HepG2 (cell line): ENCODE results near the gene SERPINA9. TPM values are rescaled to one million over a fixed set of nuclear protein-coding genes. Genes with fewer than 3 reads are reported as not detected.
A peak's percentile ranks its signal among the peaks of the same experiment; 100 is the strongest.

ENCODE experiments used
- ATF7 ChIP-seq, 2 experiments: fragments of 450-650 bp in 1 of 2; sonication (generic) in 1 of 2; formaldehyde crosslinking in 1 of 2; IDR thresholded peaks; 2 replicates each; pipeline versions ENCODE4 v1.4.0 to v1.6.1; 2016 to 2020; ENCODE audit warnings: antibody characterized with exemption in 1 of 2, mild to moderate bottlenecking in 1 of 2, missing genetic modification reagents in 1 of 2
- CBFB ChIP-seq: sonication (generic); formaldehyde crosslinking; IDR thresholded peaks from 2 replicates; pipeline ENCODE4 v1.4.0; 2020; ENCODE audit warnings: missing genetic modification reagents
- FOXO4 ChIP-seq: sonication (generic); formaldehyde crosslinking; conservative IDR thresholded peaks from 2 replicates; pipeline ENCODE4 v1.8.1; 2023; ENCODE audit warnings: missing genetic modification reagents
- GMEB1 ChIP-seq: sonication (generic); formaldehyde crosslinking; IDR thresholded peaks from 2 replicates; pipeline ENCODE4 v1.5.1; 2020; ENCODE audit warnings: missing genetic modification reagents, mild to moderate bottlenecking, borderline replicate concordance
- HCFC1 ChIP-seq: fragments of 150-350 bp; IDR thresholded peaks from 2 replicates; pipeline ENCODE4 v1.6.1; 2014; ENCODE audit warnings: low read depth, low read length
- HNF1A ChIP-seq, 2 experiments: sonication (generic) in 1 of 2; formaldehyde crosslinking in 1 of 2; IDR thresholded peaks; 2 replicates each; pipeline versions ENCODE4 v1.4.0 to v1.6.1; 2016 to 2020; ENCODE audit warnings: borderline replicate concordance in 1 of 2, low read depth in 1 of 2, mild to moderate bottlenecking in 1 of 2, missing genetic modification reagents in 1 of 2
- IRF2 ChIP-seq: IDR thresholded peaks from 2 replicates; pipeline ENCODE4 v1.6.1; 2018; ENCODE audit warnings: missing genetic modification reagents, missing compliant biosample characterization
- JUNB ChIP-seq: sonication (generic); formaldehyde crosslinking; IDR thresholded peaks from 2 replicates; pipeline ENCODE4 v1.8.0; 2022; ENCODE audit warnings: missing genetic modification reagents, mild to moderate bottlenecking, borderline replicate concordance
- MED13 ChIP-seq: sonication (generic); formaldehyde crosslinking; IDR thresholded peaks from 2 replicates; pipeline ENCODE4 v1.5.0; 2020; ENCODE audit warnings: missing genetic modification reagents
- SOX5 ChIP-seq: IDR thresholded peaks from 2 replicates; pipeline ENCODE4 v1.6.1; 2016; ENCODE audit warnings: borderline replicate concordance
- ZBTB7A ChIP-seq: sonication (generic); formaldehyde crosslinking; IDR thresholded peaks from 2 replicates; pipeline ENCODE4 v1.8.0; 2022; ENCODE audit warnings: mild to moderate bottlenecking, missing genetic modification reagents
- ZNF280B ChIP-seq: sonication (generic); formaldehyde crosslinking; IDR thresholded peaks from 2 replicates; pipeline ENCODE4 v1.5.0; 2020; ENCODE audit warnings: missing genetic modification reagents, mild to moderate bottlenecking, borderline replicate concordance
- ZNF510 ChIP-seq: sonication (generic); formaldehyde crosslinking; IDR thresholded peaks from 2 replicates; pipeline ENCODE4 v1.4.0; 2020; ENCODE audit warnings: low read depth, mild to moderate bottlenecking, missing genetic modification reagents
- ZNF674 ChIP-seq: sonication (generic); formaldehyde crosslinking; IDR thresholded peaks from 2 replicates; pipeline ENCODE4 v1.5.0; 2020; ENCODE audit warnings: low read depth, mild to moderate bottlenecking, missing genetic modification reagents
- ZNF770 ChIP-seq: sonication (generic); formaldehyde crosslinking; IDR thresholded peaks from 2 replicates; pipeline ENCODE4 v1.5.0; 2020; ENCODE audit warnings: mild to moderate bottlenecking, missing genetic modification reagents
- ZNF782 ChIP-seq: sonication (generic); formaldehyde crosslinking; IDR thresholded peaks from 2 replicates; pipeline ENCODE4 v1.4.0; 2020; ENCODE audit warnings: missing genetic modification reagents, mild to moderate bottlenecking, borderline replicate concordance
- polyA plus RNA-seq, 8 experiments: library from polyadenylated mRNA; depleted of rRNA in 3 of 8; stranded (reverse) in 7 of 8; unstranded in 1 of 8; fragments of >200 nt; fragmentation: Illumina TruSeq in 4 of 8; extraction: Trizol in 4 of 8; gene quantifications; 2 replicates each; pipeline versions ENCODE4 v1.2.1 to v1.2.3, GENCODE V29; 2011 to 2016; ENCODE audit warnings: low read depth in 4 of 8, missing spikeins in 1 of 8, mixed read lengths in 1 of 8; ENCODE audit not compliant: insufficient read depth in 1 of 8
- total RNA-seq, 5 experiments: library from RNA; depleted of rRNA; stranded (reverse); fragments of >200 nt; fragmentation: Illumina TruSeq; extraction: Trizol; gene quantifications; 2 replicates each; pipeline ENCODE4 v1.2.3, GENCODE V29; 2016; ENCODE audit warnings: low read depth in 1 of 5

The SERPINA9 gene
- total and polyA plus RNA-seq, 2 of the 13 experiments (the other 11 are each of a cell fraction or from before 2014, with no cell fraction given), result 0.21 TPM; not detected in 1

GRCh38 chr14:94451091-94451771, 24.8 kb downstream of the SERPINA9 start (continued):
- TF ChIP-seq IRF2 (CRISPR knock-in tag), result peak; percentile 75; the same call in 1 of the 2 replicates
- no peak for TF ChIP-seq ZBTB7A
- TF ChIP-seq FOXO4, result no peak
- TF ChIP-seq HNF1A (IDR thresholded peaks at IDR 0.05; ENCODE audit: low read depth), result no peak
- no peak for TF ChIP-seq HNF1A (CRISPR knock-in tag; IDR thresholded peaks at IDR 0.05; ENCODE audit: borderline replicate concordance)
- TF ChIP-seq SOX5, result peak; percentile 76
- no peak for TF ChIP-seq ZNF280B
- no peak for TF ChIP-seq ZNF674 (CRISPR knock-in tag)
- peak; percentile 48; the same call in 1 of the 2 replicates for TF ChIP-seq GMEB1 (CRISPR knock-in tag)
- TF ChIP-seq ATF7 (IDR thresholded peaks at IDR 0.05), result no peak
- TF ChIP-seq ATF7 (CRISPR knock-in tag; IDR thresholded peaks at IDR 0.05), result no peak
- no peak for TF ChIP-seq ZNF782 (CRISPR knock-in tag)
- peak; percentile 19; the same call in 1 of the 2 replicates for TF ChIP-seq ZNF770 (CRISPR knock-in tag)
- TF ChIP-seq JUNB (CRISPR knock-in tag), result no peak
- TF ChIP-seq MED13, result peak; percentile 78; the same call in 1 of the 2 replicates
- no peak for TF ChIP-seq HCFC1
- no peak for TF ChIP-seq ZNF510 (CRISPR knock-in tag)
- peak; percentile 56; the same call in 1 of the 2 replicates for TF ChIP-seq CBFB
